PC-9 (cell line): Measurements from ENCODE around the gene ADSS1. TPM values are rescaled to one million over a fixed set of nuclear protein-coding genes. Genes with fewer than 3 reads are reported as not detected.

Experiments
- BruUV-seq: library from RNA; stranded (reverse); fragments of 400-500 nt; replicated peaks from 2 replicates; lab custom pipeline; 2021; lab: Mats Ljungman, UMichigan
- CTCF ChIA-PET: fragments of 300-600 bp; sonication (Branson Sonifier 250); formaldehyde crosslinking; loops from one replicate; lab custom pipeline; 2022; ENCODE audit warnings: antibody characterized with exemption; lab: Charles Lee
- POLR2A ChIA-PET: fragments of 300-600 bp; sonication (Branson Sonifier 250); formaldehyde crosslinking; loops from one replicate; lab custom pipeline; 2022; ENCODE audit warnings: antibody characterized with exemption; ENCODE audit not compliant: unreplicated experiment; lab: Charles Lee
- DNase-seq, 2 experiments: peaks; one replicate each; pipeline versions ENCODE4 v3.0.0 to v3.0.0-alpha.2; 2015 to 2022; ENCODE audit warnings: mixed read lengths in 1 of 2
- H2AFZ ChIP-seq: fragments of 200-600 bp; sonication (generic); 2 replicates; pipeline ENCODE4 v1.8.1; 2017; ENCODE audit warnings: antibody characterized with exemption
- H3F3A ChIP-seq: fragments of 200-600 bp; sonication (generic); 2 replicates; pipeline ENCODE4 v1.8.1; 2017; ENCODE audit warnings: antibody characterized with exemption, mild to moderate bottlenecking, low read depth; ENCODE audit not compliant: insufficient read depth
- H3K27ac ChIP-seq: fragments of 200-600 bp; sonication (generic); 2 replicates; pipeline ENCODE4 v1.6.1; 2016; ENCODE audit warnings: mixed run types
- H3K27me3 ChIP-seq: fragments of 200-600 bp; sonication (generic); 2 replicates; pipeline ENCODE4 v1.6.1; 2016; ENCODE audit warnings: low read depth, mixed run types; ENCODE audit not compliant: insufficient read depth
- H3K36me3 ChIP-seq: fragments of 200-600 bp; sonication (generic); 2 replicates; pipeline ENCODE4 v1.6.1; 2016; ENCODE audit warnings: low read depth, mixed run types
- H3K4me1 ChIP-seq: fragments of 200-600 bp; sonication (generic); replicated peaks from 2 replicates; pipeline ENCODE4 v1.6.1; 2016; ENCODE audit warnings: mixed run types; ENCODE audit not compliant: insufficient read depth
- H3K4me2 ChIP-seq: fragments of 200-600 bp; sonication (generic); 2 replicates; pipeline ENCODE4 v1.6.1; 2017; ENCODE audit warnings: mixed run types
- H3K4me3 ChIP-seq: fragments of 200-600 bp; sonication (generic); 2 replicates; pipeline ENCODE4 v1.6.1; 2016; ENCODE audit warnings: mixed run types
- H3K79me2 ChIP-seq: fragments of 200-600 bp; sonication (generic); 2 replicates; pipeline ENCODE4 v1.6.1; 2017; ENCODE audit warnings: low read depth, mixed run types
- H3K9me2 ChIP-seq: fragments of 200-600 bp; sonication (generic); 2 replicates; pipeline ENCODE4 v1.8.1; 2017; ENCODE audit warnings: mild to moderate bottlenecking; ENCODE audit not compliant: insufficient read depth
- H3K9me3 ChIP-seq: fragments of 200-600 bp; sonication (generic); 2 replicates; pipeline ENCODE4 v1.8.1; 2016; ENCODE audit warnings: low read depth; ENCODE audit not compliant: insufficient read depth
- H4K20me1 ChIP-seq: fragments of 200-600 bp; sonication (generic); 2 replicates; pipeline ENCODE4 v1.8.1; 2017; ENCODE audit not compliant: insufficient read depth
- EZH2 ChIP-seq: fragments of 200-600 bp; sonication (generic); IDR thresholded peaks from 2 replicates; pipeline ENCODE4 v1.8.0; 2017; ENCODE audit warnings: antibody characterized with exemption, low read depth
- intact Hi-C: fragments of 100-400 bp; cut with micrococcal nuclease; formaldehyde crosslinking; loops from one replicate; pipeline ENCODE4 v1.10.0; 2022; ENCODE audit not compliant: unreplicated experiment
- total RNA-seq: library from RNA; stranded (reverse); gene quantifications from 2 replicates; pipeline ENCODE4 v1.2.3, GENCODE V29; 2021
- TF ChIP-seq, protein P1 (sequence below): fragments of 200-600 bp; sonication (generic); conservative IDR thresholded peaks from 2 replicates; pipeline ENCODE4 v1.6.1; 2017; ENCODE audit warnings: mixed run types, antibody characterized with exemption, mild to moderate bottlenecking, moderate library complexity

Gene ADSS1
- total RNA-seq, 1 experiment from 2014 or later: 5.8 TPM

DNA sequence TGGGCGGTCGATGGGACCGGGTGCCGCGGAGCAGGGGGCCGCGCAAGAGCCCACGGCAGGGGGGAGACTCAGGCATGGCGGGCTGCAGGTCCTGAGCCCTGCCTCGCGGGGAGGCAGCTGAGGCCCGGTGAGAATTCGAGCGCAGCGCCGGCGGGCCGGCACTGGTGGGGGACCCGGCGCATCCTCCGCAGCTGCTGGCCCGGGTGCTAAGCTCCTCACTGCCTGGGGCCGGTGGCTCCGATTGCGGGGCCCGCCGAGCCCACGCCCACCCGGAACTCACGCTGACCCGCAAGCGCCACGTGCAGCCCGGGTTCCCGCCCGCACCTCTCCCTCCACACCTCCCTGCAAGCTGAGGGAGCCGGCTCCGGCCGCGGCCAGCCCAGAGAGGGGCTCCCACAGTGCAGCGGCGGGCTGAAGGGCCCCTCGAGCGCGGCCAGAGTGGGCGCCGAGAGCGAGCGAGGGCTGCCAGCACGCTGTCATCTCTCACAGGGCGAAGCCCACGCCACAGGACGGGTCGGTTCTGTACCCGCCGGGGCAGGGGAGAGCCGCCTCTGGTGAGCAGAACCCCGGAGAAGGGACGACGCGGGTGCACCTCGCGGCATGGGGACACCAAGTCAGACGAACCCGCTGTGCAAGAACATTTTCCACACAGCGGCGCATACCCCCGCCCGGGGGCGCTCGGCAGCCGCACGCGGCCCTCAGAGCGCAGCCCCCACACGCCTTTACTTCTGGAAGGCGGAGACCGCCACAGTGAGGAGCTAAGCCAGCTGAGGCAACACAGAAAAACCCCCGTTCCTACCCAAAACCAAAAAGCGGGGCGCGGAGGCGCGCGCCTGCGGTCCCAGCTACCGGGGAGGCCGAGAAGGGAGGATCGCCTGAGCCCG lies 27.8 kb downstream of the ADSS1 start:
- TSS peak; percentile 85 for BruUV-seq
- peak overlapping the region; percentile 92 for H2AFZ ChIP-seq

DNA sequence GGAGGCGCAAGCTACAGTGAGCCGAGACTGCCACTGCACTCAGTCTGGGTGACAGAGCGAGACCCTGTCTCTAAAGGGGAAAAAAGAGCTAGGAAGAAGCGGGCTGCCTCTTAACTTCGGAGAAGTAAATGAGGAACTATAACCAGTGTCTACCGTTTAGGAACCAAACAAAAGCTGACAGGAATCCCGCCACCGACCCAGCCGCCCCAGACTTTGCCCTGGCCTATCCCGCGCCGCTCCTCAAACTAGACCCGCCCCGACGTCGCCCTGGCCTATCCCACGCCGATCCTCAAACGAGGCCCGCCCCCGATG lies 28.4 kb downstream of the ADSS1 start:
- Histone ChIP-seq H3K36me3 (peaks cover 3% of the 10 kb centered on the region; the same call in 1 of the 2 replicates), H3F3A (peaks cover 9% of the 10 kb centered on the region; the same call in 1 of the 2 replicates), H3K4me2 (peak overlapping the region; percentile 96), H3K79me2 (peaks cover 38% of the 10 kb centered on the region), H2AFZ (peak overlapping the region; percentile 92), H3K4me1 (peaks cover 28% of the 10 kb centered on the region), H3K4me3 (peak overlapping the region; percentile 65; the same call in 1 of the 2 replicates), H4K20me1 (peaks cover 10% of the 10 kb centered on the region), H3K9me3 (no peaks in the 10 kb centered on the region), H3K27ac (no peak overlapping the region), H3K27me3 (no peaks in the 10 kb centered on the region), H3K9me2 (no peaks in the 10 kb centered on the region)
- intact Hi-C loops: loop anchor here (5.0 kb wide), 1 partner anchor 70 kb away; no protein-coding TSS in a partner anchor
- POLR2A ChIA-PET: interaction anchor here (0.7 kb wide), 1 partner anchor 45 kb away, joined by 3 read pairs; no protein-coding TSS in a partner anchor
- BruUV-seq: no TSS peak
- no peak for DNase-seq
- TF ChIP-seq, protein P1, sequence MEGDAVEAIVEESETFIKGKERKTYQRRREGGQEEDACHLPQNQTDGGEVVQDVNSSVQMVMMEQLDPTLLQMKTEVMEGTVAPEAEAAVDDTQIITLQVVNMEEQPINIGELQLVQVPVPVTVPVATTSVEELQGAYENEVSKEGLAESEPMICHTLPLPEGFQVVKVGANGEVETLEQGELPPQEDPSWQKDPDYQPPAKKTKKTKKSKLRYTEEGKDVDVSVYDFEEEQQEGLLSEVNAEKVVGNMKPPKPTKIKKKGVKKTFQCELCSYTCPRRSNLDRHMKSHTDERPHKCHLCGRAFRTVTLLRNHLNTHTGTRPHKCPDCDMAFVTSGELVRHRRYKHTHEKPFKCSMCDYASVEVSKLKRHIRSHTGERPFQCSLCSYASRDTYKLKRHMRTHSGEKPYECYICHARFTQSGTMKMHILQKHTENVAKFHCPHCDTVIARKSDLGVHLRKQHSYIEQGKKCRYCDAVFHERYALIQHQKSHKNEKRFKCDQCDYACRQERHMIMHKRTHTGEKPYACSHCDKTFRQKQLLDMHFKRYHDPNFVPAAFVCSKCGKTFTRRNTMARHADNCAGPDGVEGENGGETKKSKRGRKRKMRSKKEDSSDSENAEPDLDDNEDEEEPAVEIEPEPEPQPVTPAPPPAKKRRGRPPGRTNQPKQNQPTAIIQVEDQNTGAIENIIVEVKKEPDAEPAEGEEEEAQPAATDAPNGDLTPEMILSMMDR: no peak
- no peak for TF ChIP-seq EZH2
- CTCF ChIA-PET: interaction anchor here (0.6 kb wide), 1 partner anchor 549 kb away, joined by 4 read pairs; no protein-coding TSS in a partner anchor

More for the DNA sequence above, 27.8 kb downstream of the ADSS1 start:
- Histone ChIP-seq H3K9me3 (no peaks in the 10 kb centered on the region), H3K4me2 (peak overlapping the region; percentile 96), H3K4me1 (peaks cover 28% of the 10 kb centered on the region), H3K9me2 (no peaks in the 10 kb centered on the region), H3K36me3 (peaks cover 3% of the 10 kb centered on the region; the same call in 1 of the 2 replicates), H3K27me3 (no peaks in the 10 kb centered on the region), H3K4me3 (peak overlapping the region; percentile 65; the same call in 1 of the 2 replicates), H3K27ac (no peak overlapping the region), H4K20me1 (peaks cover 10% of the 10 kb centered on the region), H3F3A (peaks cover 9% of the 10 kb centered on the region; the same call in 1 of the 2 replicates), H3K79me2 (peaks cover 34% of the 10 kb centered on the region)
- DNase-seq: no peak
- intact Hi-C loops: loop anchor here (5.0 kb wide), 1 partner anchor 69 kb away; no protein-coding TSS in a partner anchor
- ChIA-PET CTCF (no interaction called here), POLR2A (no interaction called here)
- TF ChIP-seq, protein P1: no peak
- no peak for TF ChIP-seq EZH2

DNA sequence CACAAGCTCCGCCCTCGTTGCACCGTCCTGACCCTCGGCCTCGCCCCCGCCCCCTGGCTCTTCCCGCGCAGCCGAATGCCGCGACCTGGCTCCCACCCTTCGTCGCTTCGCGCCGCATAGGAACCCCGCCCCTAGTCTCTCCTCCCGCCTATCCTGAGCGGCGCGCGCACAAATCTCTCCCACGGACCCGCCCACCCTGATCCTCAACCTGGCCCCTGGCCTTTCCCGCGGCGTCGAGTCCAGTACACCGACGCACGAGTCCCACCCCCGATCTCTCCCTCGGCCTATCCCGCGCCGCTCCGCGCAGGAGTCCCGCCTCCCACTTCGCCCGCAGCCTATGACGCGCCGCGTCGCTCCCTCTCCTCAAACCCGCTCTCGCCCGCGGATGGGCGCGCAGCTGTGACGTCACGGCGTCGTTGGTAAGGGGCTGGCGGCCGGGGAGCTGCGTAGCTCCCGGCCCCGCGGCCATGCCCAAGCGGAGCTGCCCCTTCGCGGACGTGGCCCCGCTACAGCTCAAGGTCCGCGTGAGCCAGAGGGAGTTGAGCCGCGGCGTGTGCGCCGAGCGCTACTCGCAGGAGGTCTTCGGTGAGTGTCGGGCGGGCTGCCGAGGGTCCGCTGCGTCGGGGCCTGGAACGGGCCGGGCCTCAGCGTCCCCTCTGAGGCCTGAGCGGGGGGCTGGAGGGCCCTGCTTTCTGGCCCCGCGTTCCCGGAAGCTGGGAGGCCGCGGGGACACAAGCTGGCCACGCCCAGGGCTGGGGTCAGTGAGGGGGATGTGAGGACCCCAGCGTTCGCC lies 28.9 kb downstream of the ADSS1 start, which contains the start of gene SIVA1:
TSS of gene SIVA1 (plus strand) at position 413 of the 793 bp plus-strand sequence. CDS start at position 468, 55 bp downstream.
- Histone ChIP-seq H3K4me3 (peak within 1 kb of the TSS; percentile 65), H4K20me1 (peaks cover 10% of the 10 kb centered on the region), H3K4me2 (peak within 1 kb of the TSS; percentile 96), H3K9me3 (no peaks in the 10 kb centered on the region), H3K79me2 (peaks cover 38% of the 10 kb centered on the region), H2AFZ (peak within 1 kb of the TSS; percentile 92), H3K9me2 (no peaks in the 10 kb centered on the region), H3K27ac (0 out of 2 replicates have a peak within 1 kb of the TSS, but pooled peaks have one; percentile 7), H3K27me3 (no peaks in the 10 kb centered on the region), H3K36me3 (peaks cover 3% of the 10 kb centered on the region; the same call in 1 of the 2 replicates), H3K4me1 (peaks cover 28% of the 10 kb centered on the region), H3F3A (peaks cover 9% of the 10 kb centered on the region; the same call in 1 of the 2 replicates)
- TF ChIP-seq, protein P1: no peak
- TF ChIP-seq EZH2: no peak
- BruUV-seq: no TSS peak
- ChIA-PET POLR2A (interaction anchor here (0.7 kb wide), 1 partner anchor 45 kb away, joined by 3 read pairs; no protein-coding TSS in a partner anchor), CTCF (interaction anchor here (0.6 kb wide), 1 partner anchor 548 kb away, joined by 4 read pairs; no protein-coding TSS in a partner anchor)
- intact Hi-C loops: loop anchor here (5.0 kb wide), 1 partner anchor 71 kb away; no protein-coding TSS in a partner anchor
- peak; percentile 95 to 97 for DNase-seq
